ENCODE data around the gene SH2D7.

Gene SH2D7

GRCh38 chr15:78108300-78109084 is 16.1 kb downstream of the SH2D7 start:
- H3K9me3 Mint-ChIP-seq = no peaks in the 10 kb centered on the region
- peak; percentile 73 for DNase-seq (ENCODE audit: low spot score)
- no peak overlapping the region for H3K4me3 Mint-ChIP-seq
- H3K27me3 Mint-ChIP-seq (ENCODE audit: low read depth) = no peaks in the 10 kb centered on the region
- H3K36me3 Mint-ChIP-seq (ENCODE audit: low read depth) = no peaks in the 10 kb centered on the region
- H3K4me1 Mint-ChIP-seq (ENCODE audit: low read depth) = peaks cover 48% of the 10 kb centered on the region
- H3K27ac Mint-ChIP-seq = no peak overlapping the region

- H3K4me1 Mint-ChIP-seq (ENCODE audit: low read depth) = peaks cover 44% of the 10 kb centered on the region
These were observed 16.8 kb downstream of the SH2D7 start for GRCh38 chr15:78109156-78109555.

GRCh38 chr15:78110096-78110495 is 17.7 kb downstream of the SH2D7 start:
- Mint-ChIP-seq H3K36me3 (ENCODE audit: low read depth) (no peaks in the 10 kb centered on the region), H3K27ac (no peak overlapping the region), H3K4me3 (no peak overlapping the region), H3K9me3 (no peaks in the 10 kb centered on the region), H3K4me1 (ENCODE audit: low read depth) (peaks cover 34% of the 10 kb centered on the region), H3K27me3 (ENCODE audit: low read depth) (no peaks in the 10 kb centered on the region)
- DNase-seq (ENCODE audit: low spot score) = no peak

More at GRCh38 chr15:78109156-78109555, 16.8 kb downstream of the SH2D7 start:
- DNase-seq (ENCODE audit: low spot score) = no peak
- no peaks in the 10 kb centered on the region for H3K9me3 Mint-ChIP-seq
- H3K27me3 Mint-ChIP-seq (ENCODE audit: low read depth) = no peaks in the 10 kb centered on the region
- H3K4me3 Mint-ChIP-seq = no peak overlapping the region
- H3K36me3 Mint-ChIP-seq (ENCODE audit: low read depth) = no peaks in the 10 kb centered on the region
- H3K27ac Mint-ChIP-seq = no peak overlapping the region

- Mint-ChIP-seq H3K36me3 (ENCODE audit: low read depth) (no peaks in the 10 kb centered on the region), H3K9me3 (no peaks in the 10 kb centered on the region), H3K27me3 (ENCODE audit: low read depth) (no peaks in the 10 kb centered on the region), H3K4me1 (ENCODE audit: low read depth) (peaks cover 26% of the 10 kb centered on the region), H3K4me3 (no peak overlapping the region), H3K27ac (no peak overlapping the region)
- DNase-seq (ENCODE audit: low spot score) = no peak
These were observed 18.6 kb downstream of the SH2D7 start for GRCh38 chr15:78110916-78111475.

- H3K4me1 Mint-ChIP-seq (ENCODE audit: low read depth) = peaks cover 21% of the 10 kb centered on the region
- no peak overlapping the region for H3K27ac Mint-ChIP-seq
- no peaks in the 10 kb centered on the region for H3K36me3 Mint-ChIP-seq (ENCODE audit: low read depth)
- no peak overlapping the region for H3K4me3 Mint-ChIP-seq
- no peaks in the 10 kb centered on the region for H3K9me3 Mint-ChIP-seq
- H3K27me3 Mint-ChIP-seq (ENCODE audit: low read depth) = no peaks in the 10 kb centered on the region
- no peak for DNase-seq (ENCODE audit: low spot score)
These were observed 19.4 kb downstream of the SH2D7 start for GRCh38 chr15:78111788-78112187.

GRCh38 chr15:78112551-78112950 is 20.2 kb downstream of the SH2D7 start:
- DNase-seq (ENCODE audit: low spot score) = no peak
- Mint-ChIP-seq H3K27ac (no peak overlapping the region), H3K4me1 (ENCODE audit: low read depth) (peaks cover 15% of the 10 kb centered on the region), H3K36me3 (ENCODE audit: low read depth) (no peaks in the 10 kb centered on the region), H3K27me3 (ENCODE audit: low read depth) (no peaks in the 10 kb centered on the region), H3K9me3 (no peaks in the 10 kb centered on the region), H3K4me3 (no peak overlapping the region)

- peaks cover 3% of the 10 kb centered on the region for H3K27me3 Mint-ChIP-seq (ENCODE audit: low read depth)
- H3K27ac Mint-ChIP-seq = no peak overlapping the region
- H3K9me3 Mint-ChIP-seq = no peaks in the 10 kb centered on the region
- DNase-seq (ENCODE audit: low spot score) = no peak
- H3K4me1 Mint-ChIP-seq (ENCODE audit: low read depth) = peaks cover 3% of the 10 kb centered on the region
- no peaks in the 10 kb centered on the region for H3K36me3 Mint-ChIP-seq (ENCODE audit: low read depth)
- H3K4me3 Mint-ChIP-seq = no peak overlapping the region
These were observed 28.2 kb downstream of the SH2D7 start for GRCh38 chr15:78120523-78120922.

- Mint-ChIP-seq H3K27me3 (ENCODE audit: low read depth) (no peaks in the 10 kb centered on the region), H3K4me1 (ENCODE audit: low read depth) (peaks cover 9% of the 10 kb centered on the region), H3K4me3 (no peak overlapping the region), H3K36me3 (ENCODE audit: low read depth) (no peaks in the 10 kb centered on the region), H3K27ac (no peak overlapping the region), H3K9me3 (no peaks in the 10 kb centered on the region)
- no peak for DNase-seq (ENCODE audit: low spot score)
These were observed 32.9 kb downstream of the SH2D7 start for GRCh38 chr15:78125267-78125666.

- peaks cover 16% of the 10 kb centered on the region for H3K4me1 Mint-ChIP-seq (ENCODE audit: low read depth)
- H3K36me3 Mint-ChIP-seq (ENCODE audit: low read depth) = no peaks in the 10 kb centered on the region
- H3K4me3 Mint-ChIP-seq = no peak overlapping the region
- no peak overlapping the region for H3K27ac Mint-ChIP-seq
- no peaks in the 10 kb centered on the region for H3K27me3 Mint-ChIP-seq (ENCODE audit: low read depth)
- no peak for DNase-seq (ENCODE audit: low spot score)
- H3K9me3 Mint-ChIP-seq = no peaks in the 10 kb centered on the region
These were observed 35.5 kb downstream of the SH2D7 start for GRCh38 chr15:78127882-78128281.

GRCh38 chr15:78129077-78129750 is 36.9 kb downstream of the SH2D7 start:
- Mint-ChIP-seq H3K27ac (peak overlapping the region; percentile 51), H3K27me3 (ENCODE audit: low read depth) (no peaks in the 10 kb centered on the region), H3K4me3 (no peak overlapping the region), H3K4me1 (ENCODE audit: low read depth) (peaks cover 23% of the 10 kb centered on the region), H3K9me3 (no peaks in the 10 kb centered on the region), H3K36me3 (ENCODE audit: low read depth) (no peaks in the 10 kb centered on the region)
- no peak for DNase-seq (ENCODE audit: low spot score)

GRCh38 chr15:78129751-78130287 is 37.5 kb downstream of the SH2D7 start:
- Mint-ChIP-seq H3K9me3 (no peaks in the 10 kb centered on the region), H3K4me1 (ENCODE audit: low read depth) (peaks cover 23% of the 10 kb centered on the region), H3K27ac (peak overlapping the region; percentile 51), H3K27me3 (ENCODE audit: low read depth) (no peaks in the 10 kb centered on the region), H3K4me3 (peak overlapping the region; percentile 86), H3K36me3 (ENCODE audit: low read depth) (no peaks in the 10 kb centered on the region)
- no peak for DNase-seq (ENCODE audit: low spot score)

GRCh38 chr15:78130466-78131294 is 38.3 kb downstream of the SH2D7 start:
- peak overlapping the region; percentile 79 for H3K27ac Mint-ChIP-seq
- H3K27me3 Mint-ChIP-seq (ENCODE audit: low read depth) = no peaks in the 10 kb centered on the region
- DNase-seq (ENCODE audit: low spot score) = no peak
- H3K4me1 Mint-ChIP-seq (ENCODE audit: low read depth) = peaks cover 23% of the 10 kb centered on the region
- peak overlapping the region; percentile 86 for H3K4me3 Mint-ChIP-seq
- H3K9me3 Mint-ChIP-seq = no peaks in the 10 kb centered on the region
- no peaks in the 10 kb centered on the region for H3K36me3 Mint-ChIP-seq (ENCODE audit: low read depth)

- Mint-ChIP-seq H3K36me3 (ENCODE audit: low read depth) (no peaks in the 10 kb centered on the region), H3K27ac (peak within 1 kb of the TSS; percentile 79)
- peak; percentile 79 for DNase-seq (ENCODE audit: low spot score)
These were observed 39.1 kb downstream of the SH2D7 start, which contains the start of gene CIB2 for GRCh38 chr15:78131295-78132061. TSS of gene CIB2 (minus strand) at chr15:78131445. CDS start at chr15:78131215, 230 bp downstream.

More at GRCh38 chr15:78131295-78132061, 39.1 kb downstream of the SH2D7 start, which contains the start of gene CIB2:
- no peaks in the 10 kb centered on the region for H3K27me3 Mint-ChIP-seq (ENCODE audit: low read depth)
- peak within 1 kb of the TSS; percentile 88 for H3K4me3 Mint-ChIP-seq
- peaks cover 22% of the 10 kb centered on the region for H3K4me1 Mint-ChIP-seq (ENCODE audit: low read depth)
- H3K9me3 Mint-ChIP-seq = no peaks in the 10 kb centered on the region
